A549 (cell line): ENCODE measurements around the gene KIF5C. TPM values are rescaled to one million over a fixed set of nuclear protein-coding genes. Genes with fewer than 3 reads are reported as not detected.

Experiments used
- ATAC-seq, 2 experiments: fragments of 200-7000 bp in 1 of 2; fragments of >200 bp in 1 of 2; cut with Nextera tagmentation in 1 of 2; cut with Tn5 transposase in 1 of 2; 3 replicates each; pipeline versions ENCODE4 v1.8.0 to v1.9.1; 2018 to 2020; ENCODE audit warnings: mild to moderate bottlenecking in 1 of 2, moderate library complexity in 1 of 2
- CTCF ChIA-PET: fragments of 300-600 bp; sonication (Branson Sonifier 250); formaldehyde crosslinking; extraction: SDS; loops from one replicate; lab custom pipeline; 2021; ENCODE audit warnings: antibody characterized with exemption, inconsistent platforms; lab: Yijun Ruan, JAX
- POLR2A ChIA-PET: fragments of 350-600 bp; formaldehyde crosslinking; extraction: SDS; loops from one replicate; lab custom pipeline; 2021; ENCODE audit warnings: antibody characterized with exemption, inconsistent platforms; lab: Yijun Ruan, JAX
- DNase-seq, 2 experiments: peaks; one replicate each; pipeline versions ENCODE4 v3.0.0 to v3.0.0-alpha.2; 2011 to 2016; ENCODE audit warnings: low read depth in 1 of 2, low spot score in 1 of 2
- FAIRE-seq: peaks from 2 replicates; lab custom pipeline; 2011; peaks lifted over from hg19 to GRCh38; lab: Jason Lieb, UNC
- H3K27ac ChIP-seq, 2 experiments: fragments of >200 bp; sonication (Bioruptor Twin); formaldehyde crosslinking; 3 replicates each; pipeline ENCODE4 v1.5.1; 2016 to 2017
- H3K4me1 ChIP-seq: fragments of >200 bp; sonication (Bioruptor Twin); formaldehyde crosslinking; 3 replicates; pipeline ENCODE4 v1.6.1; 2016
- H3K4me2 ChIP-seq: fragments of >200 bp; sonication (Bioruptor Twin); formaldehyde crosslinking; 3 replicates; pipeline ENCODE4 v1.6.1; 2016
- H3K4me3 ChIP-seq: fragments of >200 bp; sonication (Bioruptor Twin); formaldehyde crosslinking; 3 replicates; pipeline ENCODE4 v1.5.1; 2016
- H3K9me3 ChIP-seq: fragments of >200 bp; sonication (Bioruptor Twin); formaldehyde crosslinking; 3 replicates; pipeline ENCODE4 v1.6.1; 2016
- CHD2 ChIP-seq: fragments of 150-350 bp; IDR thresholded peaks from 2 replicates; pipeline ENCODE4 v1.6.1; 2014; ENCODE audit warnings: low read length; ENCODE audit not compliant: partially characterized antibody
- CHD4 ChIP-seq: fragments of 200-600 bp; sonication (generic); IDR thresholded peaks from 2 replicates; pipeline ENCODE4 v1.6.1; 2016; ENCODE audit warnings: antibody characterized with exemption, mild to moderate bottlenecking, borderline replicate concordance
- EHMT2 ChIP-seq: fragments of 200-600 bp; sonication (generic); IDR thresholded peaks from 2 replicates; pipeline ENCODE4 v1.6.1; 2016; ENCODE audit warnings: antibody characterized with exemption, low read depth, mild to moderate bottlenecking, moderate library complexity
- EP300 ChIP-seq, 2 experiments: fragments of >200 bp; sonication (Bioruptor Twin); formaldehyde crosslinking; IDR thresholded peaks; 2 replicates in 1 of 2; 3 replicates in 1 of 2; pipeline ENCODE4 v1.6.1; 2016 to 2017
- FOXS1 ChIP-seq: fragments of 250-450 bp; sonication (Bioruptor Pico); IDR thresholded peaks from 2 replicates; pipeline ENCODE4 v1.5.0; 2020; ENCODE audit warnings: mild to moderate bottlenecking, moderate library complexity
- HDAC2 ChIP-seq: fragments of 200-600 bp; sonication (generic); IDR thresholded peaks from 2 replicates; pipeline ENCODE4 v1.6.1; 2016
- HOXB5 ChIP-seq: fragments of 250-450 bp; sonication (Bioruptor Pico); IDR thresholded peaks from 2 replicates; pipeline ENCODE4 v1.5.0; 2020; ENCODE audit warnings: mild to moderate bottlenecking, moderate library complexity
- JUNB ChIP-seq: fragments of >200 bp; sonication (Bioruptor Twin); formaldehyde crosslinking; IDR thresholded peaks from 2 replicates; pipeline ENCODE4 v1.6.1; 2016
- NFE2L2 ChIP-seq: fragments of 150-350 bp; conservative IDR thresholded peaks from 2 replicates; pipeline ENCODE4 v1.6.1; 2014; ENCODE audit warnings: low read length
- PHF8 ChIP-seq: fragments of 200-600 bp; sonication (generic); IDR thresholded peaks from 2 replicates; pipeline ENCODE4 v1.6.1; 2016; ENCODE audit warnings: low read depth, mild to moderate bottlenecking, antibody characterized with exemption, moderate library complexity, borderline replicate concordance
- RARB ChIP-seq: fragments of 250-450 bp; sonication (Bioruptor Pico); IDR thresholded peaks from 2 replicates; pipeline ENCODE4 v1.8.0; 2021; ENCODE audit warnings: mild to moderate bottlenecking, moderate library complexity
- RNF2 ChIP-seq: fragments of 200-600 bp; sonication (generic); IDR thresholded peaks from 2 replicates; pipeline ENCODE4 v1.6.1; 2016; ENCODE audit warnings: low read depth, mild to moderate bottlenecking, antibody characterized with exemption, moderate library complexity, borderline replicate concordance
- SMC3 ChIP-seq: fragments of >200 bp; sonication (Bioruptor Twin); formaldehyde crosslinking; IDR thresholded peaks from 3 replicates; pipeline ENCODE4 v1.6.1; 2018; ENCODE audit warnings: inconsistent platforms
- SREBF2 ChIP-seq: fragments of 450-650 bp; IDR thresholded peaks from 2 replicates; pipeline ENCODE4 v1.6.1; 2014; ENCODE audit warnings: mild to moderate bottlenecking, moderate library complexity
- TP53 ChIP-seq: fragments of 250-450 bp; sonication (Bioruptor Pico); IDR thresholded peaks from 2 replicates; pipeline ENCODE4 v1.5.0; 2021; ENCODE audit warnings: mild to moderate bottlenecking, moderate library complexity
- ZC3H11A ChIP-seq: fragments of 450-650 bp; IDR thresholded peaks from 2 replicates; pipeline ENCODE4 v1.6.1; 2014; ENCODE audit warnings: antibody characterized with exemption, mild to moderate bottlenecking
- WGBS: methylation state at CpG from one replicate; pipeline ENCODE4 v1.1.6; 2017; ENCODE audit errors: missing lambda C conversion rate; 5-methylcytosine and 5-hydroxymethylcytosine counted together
- polyA plus RNA-seq, 4 experiments: library from polyadenylated mRNA; depleted of rRNA in 3 of 4; stranded (reverse); fragments of >200 nt; fragmentation: RNase III in 1 of 4; extraction: RNeasy Plus Mini Kit Qiagen cat#74134 plus additional on column Dnase treatment in 1 of 4; gene quantifications; 2 replicates in 3 of 4; 3 replicates in 1 of 4; pipeline ENCODE4 v1.2.3, GENCODE V29; 2011 to 2017
- TF ChIP-seq, protein P1 (sequence below): IDR thresholded peaks from 2 replicates; pipeline ENCODE4 v1.6.1; 2012
- TF ChIP-seq, protein P2 (sequence below): fragments of 450-650 bp; IDR thresholded peaks from 2 replicates; pipeline ENCODE4 v1.6.1; 2014; ENCODE audit warnings: antibody characterized with exemption
- TF ChIP-seq, protein P3 (sequence below): fragments of 250-450 bp; sonication (Bioruptor Pico); IDR thresholded peaks from 2 replicates; pipeline ENCODE4 v1.5.0; 2020; ENCODE audit warnings: low read depth, mild to moderate bottlenecking, moderate library complexity
- TF ChIP-seq, protein P4 (sequence below): fragments of >200 bp; sonication (Bioruptor Twin); formaldehyde crosslinking; IDR thresholded peaks from 3 replicates; pipeline ENCODE4 v1.6.1; 2016

KIF5C gene
- polyA plus RNA-seq, 2 of the 4 experiments (the other 2 are of a cell fraction), result 0.27 to 0.30 TPM

DNA sequence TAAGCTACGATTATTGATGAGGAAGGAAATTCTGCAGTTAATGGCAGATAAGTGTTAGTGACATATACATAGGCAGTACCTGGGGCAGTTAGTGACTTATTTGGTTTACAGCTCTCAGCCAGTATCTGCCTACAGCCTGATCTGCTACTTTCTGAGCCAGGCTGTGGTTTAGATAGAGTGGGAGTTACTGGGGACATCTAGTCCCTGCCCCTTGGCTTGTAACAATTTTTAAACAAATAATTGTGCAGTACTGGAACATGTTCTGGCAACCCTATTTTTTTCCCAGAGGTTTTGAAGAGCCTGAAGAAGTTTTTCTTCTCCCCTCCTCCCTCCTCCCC is 2.3 kb downstream of the KIF5C start:
- 0% methylated on average over 1 of the region's 1 CpG for WGBS
- no peak overlapping the region for H3K4me2 ChIP-seq
- DNase-seq, result no peak
- no peak for ATAC-seq
- CTCF ChIA-PET, result no interaction called here
- TF ChIP-seq CHD4 (no peak), HDAC2 (no peak), NFE2L2 (no peak), SREBF2 (no peak), CHD2 (no peak), RNF2 (no peak), FOXS1 (CRISPR knock-in tag) (no peak), HOXB5 (CRISPR knock-in tag) (no peak), EHMT2 (no peak), PHF8 (no peak), JUNB (no peak)
- TF ChIP-seq, protein P1, sequence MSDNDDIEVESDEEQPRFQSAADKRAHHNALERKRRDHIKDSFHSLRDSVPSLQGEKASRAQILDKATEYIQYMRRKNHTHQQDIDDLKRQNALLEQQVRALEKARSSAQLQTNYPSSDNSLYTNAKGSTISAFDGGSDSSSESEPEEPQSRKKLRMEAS, result no peak
- TF ChIP-seq, protein P2, sequence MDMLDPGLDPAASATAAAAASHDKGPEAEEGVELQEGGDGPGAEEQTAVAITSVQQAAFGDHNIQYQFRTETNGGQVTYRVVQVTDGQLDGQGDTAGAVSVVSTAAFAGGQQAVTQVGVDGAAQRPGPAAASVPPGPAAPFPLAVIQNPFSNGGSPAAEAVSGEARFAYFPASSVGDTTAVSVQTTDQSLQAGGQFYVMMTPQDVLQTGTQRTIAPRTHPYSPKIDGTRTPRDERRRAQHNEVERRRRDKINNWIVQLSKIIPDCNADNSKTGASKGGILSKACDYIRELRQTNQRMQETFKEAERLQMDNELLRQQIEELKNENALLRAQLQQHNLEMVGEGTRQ, result no peak
- TF ChIP-seq, protein P3, sequence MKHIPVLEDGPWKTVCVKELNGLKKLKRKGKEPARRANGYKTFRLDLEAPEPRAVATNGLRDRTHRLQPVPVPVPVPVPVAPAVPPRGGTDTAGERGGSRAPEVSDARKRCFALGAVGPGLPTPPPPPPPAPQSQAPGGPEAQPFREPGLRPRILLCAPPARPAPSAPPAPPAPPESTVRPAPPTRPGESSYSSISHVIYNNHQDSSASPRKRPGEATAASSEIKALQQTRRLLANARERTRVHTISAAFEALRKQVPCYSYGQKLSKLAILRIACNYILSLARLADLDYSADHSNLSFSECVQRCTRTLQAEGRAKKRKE (CRISPR knock-in tag), result no peak
- TF ChIP-seq, all 56 proteins: peak for 0
- POLR2A ChIA-PET, result no interaction called here
- H3K4me1 ChIP-seq, result peaks cover 11% of the 10 kb centered on the region
- H3K9me3 ChIP-seq, result 0 out of 3 replicates have a peak, but pooled peaks cover 7% of the 10 kb centered on the region
- no peak overlapping the region; the same call in 2 of the 3 replicates for H3K4me3 ChIP-seq
- no peak overlapping the region for H3K27ac ChIP-seq
- no peak for FAIRE-seq

DNA sequence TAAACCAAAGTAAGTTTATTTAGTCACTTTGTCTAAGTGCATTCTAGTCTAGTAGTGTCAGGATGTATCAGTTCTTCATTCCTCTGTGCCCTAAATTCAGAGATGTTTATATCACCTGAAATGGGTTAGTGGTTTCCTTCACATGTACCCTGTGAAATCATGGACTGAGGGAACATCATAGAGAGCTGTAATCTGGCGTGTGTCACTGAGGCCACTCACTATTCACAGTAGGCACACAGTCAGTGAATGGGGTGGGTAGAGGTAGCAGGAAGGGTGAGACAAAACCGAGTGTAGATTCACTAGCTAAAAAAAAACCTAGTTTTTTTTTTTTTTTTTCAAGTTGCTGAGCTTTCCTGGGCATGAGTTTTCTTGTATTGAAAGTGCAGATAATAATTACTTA is 5.6 kb downstream of the KIF5C start:
- no peak overlapping the region for H3K27ac ChIP-seq
- ATAC-seq (no peak), DNase-seq (no peak), FAIRE-seq (no peak)
- no peak overlapping the region for H3K4me2 ChIP-seq
- 0 out of 3 replicates have a peak, but pooled peaks cover 3% of the 10 kb centered on the region for H3K9me3 ChIP-seq
- ChIA-PET POLR2A (no interaction called here), CTCF (no interaction called here)
- whole genome bisulfite sequencing, result 6% methylated on average over 2 of the region's 2 CpGs
- H3K4me1 ChIP-seq, result peaks cover 9% of the 10 kb centered on the region
- no peak overlapping the region for H3K4me3 ChIP-seq
- TF ChIP-seq, protein P4, sequence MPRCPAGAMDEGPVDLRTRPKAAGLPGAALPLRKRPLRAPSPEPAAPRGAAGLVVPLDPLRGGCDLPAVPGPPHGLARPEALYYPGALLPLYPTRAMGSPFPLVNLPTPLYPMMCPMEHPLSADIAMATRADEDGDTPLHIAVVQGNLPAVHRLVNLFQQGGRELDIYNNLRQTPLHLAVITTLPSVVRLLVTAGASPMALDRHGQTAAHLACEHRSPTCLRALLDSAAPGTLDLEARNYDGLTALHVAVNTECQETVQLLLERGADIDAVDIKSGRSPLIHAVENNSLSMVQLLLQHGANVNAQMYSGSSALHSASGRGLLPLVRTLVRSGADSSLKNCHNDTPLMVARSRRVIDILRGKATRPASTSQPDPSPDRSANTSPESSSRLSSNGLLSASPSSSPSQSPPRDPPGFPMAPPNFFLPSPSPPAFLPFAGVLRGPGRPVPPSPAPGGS, result no peak
- no peak for TF ChIP-seq SMC3
- no peak for TF ChIP-seq TP53
- no peak for TF ChIP-seq HDAC2

DNA sequence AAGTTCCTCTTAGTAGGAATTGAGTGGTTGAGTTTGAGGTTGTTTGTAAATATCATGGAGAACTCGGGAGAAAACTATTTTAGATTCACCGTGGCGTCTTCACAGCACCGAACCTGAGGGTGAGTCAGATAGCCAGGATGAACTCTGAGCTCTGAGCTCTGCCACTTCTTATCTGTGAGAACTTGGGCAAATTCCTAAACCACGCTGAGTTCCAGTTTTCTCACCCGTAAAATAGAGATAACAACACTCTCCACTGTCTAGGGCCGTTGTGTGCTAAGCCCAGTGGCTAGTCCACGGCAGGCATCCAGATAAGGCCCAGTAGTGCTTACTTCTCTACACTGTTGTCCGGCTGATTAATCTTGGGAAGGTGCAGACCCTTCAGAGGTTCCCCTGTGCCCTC is 7.0 kb downstream of the KIF5C start:
- 32% methylated on average over 9 of the region's 9 CpGs for WGBS
- ATAC-seq, result no peak
- DNase-seq, result no peak
- H3K4me3 ChIP-seq, result no peak overlapping the region
- no peak overlapping the region for H3K27ac ChIP-seq
- H3K4me2 ChIP-seq, result no peak overlapping the region
- FAIRE-seq, result no peak
- H3K4me1 ChIP-seq, result no peaks in the 10 kb centered on the region
- TF ChIP-seq, protein P1, result no peak
- TF ChIP-seq RARB (CRISPR knock-in tag) (no peak), ZC3H11A (no peak), EP300 (IDR thresholded peaks at IDR 0.05) (no peak)
- H3K9me3 ChIP-seq, result peaks cover 3% of the 10 kb centered on the region; the same call in 1 of the 3 replicates
- CTCF ChIA-PET, result no interaction called here
- POLR2A ChIA-PET, result no interaction called here
